ENCODE measurements around the gene PIGP. TPM values are rescaled to one million over a fixed set of nuclear protein-coding genes. Genes with fewer than 3 reads are reported as not detected.
"Not testable (repeated sequence)": the region's sequence is repeated elsewhere in the genome, so short reads cannot be mapped to it uniquely, and the experiment has no call there.

Gene PIGP
- total RNA-seq, 1 donor from 2014 or later = 5.0 TPM

- no peak for DNase-seq (ENCODE audit: low read depth, low spot score)
Observed at GRCh38 chr21:37076087-37076850, 3.4 kb upstream of the PIGP start.

- no peak for DNase-seq (ENCODE audit: low read depth, low spot score)
Observed at GRCh38 chr21:37075214-37075770, 2.4 kb upstream of the PIGP start.

GRCh38 chr21:37074546-37074945 lies 1.7 kb upstream of the PIGP start:
- no peak for DNase-seq (ENCODE audit: low read depth, low spot score)

GRCh38 chr21:37074197-37074510 lies 1.3 kb upstream of the PIGP start:
- no peak for DNase-seq (ENCODE audit: low read depth, low spot score)

GRCh38 chr21:37073417-37074196 lies 736 bp upstream of the PIGP start:
- no peak for DNase-seq (ENCODE audit: low read depth, low spot score)

GRCh38 chr21:37072274-37072987 lies 440 bp downstream of the PIGP start:
- peak; percentile 66 for DNase-seq (ENCODE audit: low read depth, low spot score)

GRCh38 chr21:37071561-37072273 lies 1.2 kb downstream of the PIGP start:
- no peak for DNase-seq (ENCODE audit: low read depth, low spot score)

GRCh38 chr21:37065561-37066177 lies 7.2 kb downstream of the PIGP start:
- DNase-seq (ENCODE audit: low read depth, low spot score) = no peak

GRCh38 chr21:37064841-37065240 lies 8.0 kb downstream of the PIGP start:
- no peak for DNase-seq (ENCODE audit: low read depth, low spot score)

GRCh38 chr21:37063433-37063832 lies 9.4 kb downstream of the PIGP start:
- no peak for DNase-seq (ENCODE audit: low read depth, low spot score)

- no peak for DNase-seq (ENCODE audit: low read depth, low spot score)
Observed at GRCh38 chr21:37062593-37062935, 10.3 kb downstream of the PIGP start.

- DNase-seq (ENCODE audit: low read depth, low spot score) = no peak
Observed at GRCh38 chr21:37061926-37062592, 10.8 kb downstream of the PIGP start.

- no peak for DNase-seq (ENCODE audit: low read depth, low spot score)
Observed at GRCh38 chr21:37060296-37060695, 12.6 kb downstream of the PIGP start.

- DNase-seq (ENCODE audit: low read depth, low spot score) = no peak
Observed at GRCh38 chr21:37059181-37059580, 13.7 kb downstream of the PIGP start.

- DNase-seq (ENCODE audit: low read depth, low spot score) = no peak
Observed at GRCh38 chr21:37058261-37058660, 14.6 kb downstream of the PIGP start.

GRCh38 chr21:37057614-37058013 lies 15.3 kb downstream of the PIGP start:
- no peak for DNase-seq (ENCODE audit: low read depth, low spot score)

GRCh38 chr21:37055271-37055855 lies 17.5 kb downstream of the PIGP start:
- DNase-seq (ENCODE audit: low read depth, low spot score) = no peak

- DNase-seq (ENCODE audit: low read depth, low spot score) = not testable (repeated sequence)
Observed at GRCh38 chr21:37049741-37050140, 23.1 kb downstream of the PIGP start.

- DNase-seq (ENCODE audit: low read depth, low spot score) = no peak
Observed at GRCh38 chr21:37047079-37047478, 25.8 kb downstream of the PIGP start.

GRCh38 chr21:37045556-37045955 lies 27.3 kb downstream of the PIGP start:
- no peak for DNase-seq (ENCODE audit: low read depth, low spot score)

Data from pulmonary artery endothelial cell (primary cell).